Measurements from ENCODE around the gene RSRC1. TPM values are rescaled to one million over a fixed set of nuclear protein-coding genes. Genes with fewer than 3 reads are reported as not detected.

The RSRC1 gene
- polyA plus RNA-seq, 1 experiment, result 2.7 TPM

DNA sequence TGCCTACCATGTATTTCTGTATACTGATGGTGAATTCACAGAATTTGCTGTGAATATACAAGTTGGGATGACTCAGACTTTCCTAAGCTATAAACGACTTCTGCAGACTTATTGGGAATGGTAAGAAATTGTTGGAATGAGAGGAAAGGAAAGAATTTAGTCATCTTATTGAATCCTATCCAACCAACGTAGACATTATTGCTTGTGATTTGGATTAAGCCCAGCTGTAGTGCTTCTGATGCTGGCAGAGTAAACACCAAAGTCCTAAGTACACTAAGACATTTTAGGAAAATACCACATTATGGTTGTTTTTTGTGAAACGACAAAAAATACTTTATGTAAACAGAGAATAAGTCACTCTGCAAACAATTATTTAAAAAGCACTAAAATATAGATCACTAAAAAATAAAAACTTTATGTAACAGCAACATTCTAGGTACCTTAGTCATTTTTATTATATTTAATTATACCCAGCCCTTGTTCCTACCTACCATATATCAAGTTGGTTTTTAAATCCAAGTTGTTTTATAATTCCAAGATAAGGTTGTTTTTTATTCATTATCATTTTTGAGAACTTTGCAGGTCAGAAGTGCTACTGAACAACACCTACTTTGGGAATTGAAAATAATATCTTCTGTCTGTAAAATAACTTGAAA, 361.9 kb downstream of the RSRC1 start:
- POLR2A ChIA-PET, result no interaction called here

GRCh38 chr3:158479051-158479450, 369.2 kb downstream of the RSRC1 start:
- ChIA-PET POLR2A (no interaction called here), CTCF (interaction anchor here (1.5 kb wide), 1 partner anchor 12 kb away, joined by 5 read pairs; no protein-coding TSS in a partner anchor)
- Histone ChIP-seq H3K4me3 (ENCODE audit: low read depth, low read length) (no peak overlapping the region), H3K36me3 (ENCODE audit: control insufficient read depth, insufficient read depth, low read length) (no peaks in the 10 kb centered on the region), H3K27me3 (ENCODE audit: control insufficient read depth, insufficient read depth, low read length) (no peaks in the 10 kb centered on the region)
- TF ChIP-seq CTCF (IDR thresholded peaks at IDR 0.05; ENCODE audit: insufficient read depth, low read depth, low read length), result no peak
- no peak for DNase-seq (ENCODE audit: low read depth)

More for the DNA sequence above, 361.9 kb downstream of the RSRC1 start:
- no peaks in the 10 kb centered on the region for H3K27me3 ChIP-seq (ENCODE audit: control insufficient read depth, insufficient read depth, low read length)
- H3K4me3 ChIP-seq (ENCODE audit: low read depth, low read length), result no peak overlapping the region
- no peaks in the 10 kb centered on the region for H3K36me3 ChIP-seq (ENCODE audit: control insufficient read depth, insufficient read depth, low read length)
- DNase-seq (ENCODE audit: low read depth), result peak; percentile 90
- CTCF ChIA-PET, result no interaction called here
- no peak for TF ChIP-seq CTCF (IDR thresholded peaks at IDR 0.05; ENCODE audit: insufficient read depth, low read depth, low read length)

DNA sequence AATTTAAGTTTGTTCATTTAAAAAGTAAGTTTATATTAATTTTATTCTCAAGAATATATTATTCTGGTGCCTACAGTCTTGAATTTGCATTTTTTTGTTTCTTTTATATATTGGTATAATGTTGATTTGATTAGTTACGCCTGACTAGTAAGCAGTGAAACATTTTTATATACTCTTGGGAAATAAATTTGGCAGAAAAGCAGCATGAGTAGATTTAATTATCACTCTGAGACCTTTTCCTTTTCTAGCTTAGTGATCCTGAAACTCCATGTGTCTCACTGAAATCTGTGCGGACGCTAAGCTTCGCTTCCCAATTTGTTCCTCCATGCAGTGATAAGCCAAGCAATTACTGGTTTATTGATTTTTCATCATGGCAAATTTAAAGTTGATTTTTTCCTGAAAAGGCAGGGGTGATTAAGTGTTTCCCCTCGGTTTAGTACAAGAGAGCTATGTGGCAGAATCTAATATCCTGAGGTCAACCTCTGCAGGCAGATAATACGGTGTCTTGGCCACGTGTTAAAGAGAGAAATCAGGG, 373.9 kb downstream of the RSRC1 start:
- ChIA-PET POLR2A (no interaction called here), CTCF (no interaction called here)
- DNase-seq (ENCODE audit: low read depth), result no peak
- no peaks in the 10 kb centered on the region for H3K36me3 ChIP-seq (ENCODE audit: control insufficient read depth, insufficient read depth, low read length)
- no peak overlapping the region for H3K4me3 ChIP-seq (ENCODE audit: low read depth, low read length)
- no peaks in the 10 kb centered on the region for H3K27me3 ChIP-seq (ENCODE audit: control insufficient read depth, insufficient read depth, low read length)
- TF ChIP-seq CTCF (IDR thresholded peaks at IDR 0.05; ENCODE audit: insufficient read depth, low read depth, low read length), result no peak

GRCh38 chr3:158486200-158486599, 376.3 kb downstream of the RSRC1 start:
- no peak for TF ChIP-seq CTCF (IDR thresholded peaks at IDR 0.05; ENCODE audit: insufficient read depth, low read depth, low read length)
- CTCF ChIA-PET, result no interaction called here

DNA sequence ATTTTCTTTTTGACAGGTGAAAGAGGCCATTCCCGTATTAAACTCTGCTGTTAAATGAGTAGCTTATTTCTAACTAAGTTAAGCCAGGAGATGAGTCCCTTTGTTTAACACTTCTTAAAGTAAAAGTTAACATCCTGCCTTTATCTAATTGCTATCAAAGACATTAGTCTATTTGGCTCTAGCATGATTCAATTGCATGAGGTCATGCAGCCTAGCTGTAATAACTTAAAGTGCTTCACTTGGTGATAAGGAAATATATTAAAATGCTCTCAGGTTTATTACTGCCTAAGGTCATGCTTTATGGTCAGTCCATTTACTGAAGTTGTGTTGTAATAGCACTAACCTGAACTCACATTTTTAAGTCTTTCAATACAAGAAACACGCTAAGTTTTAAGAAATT, 378.8 kb downstream of the RSRC1 start:
- Histone ChIP-seq H3K4me3 (ENCODE audit: low read depth, low read length) (no peak overlapping the region), H3K36me3 (ENCODE audit: control insufficient read depth, insufficient read depth, low read length) (no peaks in the 10 kb centered on the region), H3K27me3 (ENCODE audit: control insufficient read depth, insufficient read depth, low read length) (no peaks in the 10 kb centered on the region)
- ChIA-PET CTCF (interaction anchor here (1.3 kb wide), 1 partner anchor 14 kb away, joined by 3 read pairs; no protein-coding TSS in a partner anchor), POLR2A (no interaction called here)
- DNase-seq (ENCODE audit: low read depth), result no peak
- TF ChIP-seq CTCF (IDR thresholded peaks at IDR 0.05; ENCODE audit: insufficient read depth, low read depth, low read length), result no peak

More at GRCh38 chr3:158486200-158486599, 376.3 kb downstream of the RSRC1 start:
- POLR2A ChIA-PET, result no interaction called here
- Histone ChIP-seq H3K27me3 (ENCODE audit: control insufficient read depth, insufficient read depth, low read length) (no peaks in the 10 kb centered on the region), H3K36me3 (ENCODE audit: control insufficient read depth, insufficient read depth, low read length) (no peaks in the 10 kb centered on the region), H3K4me3 (ENCODE audit: low read depth, low read length) (no peak overlapping the region)
- no peak for DNase-seq (ENCODE audit: low read depth)
